Esophagus squamous epithelium (tissue), 4 donors: Measurements from ENCODE around the gene ATP2B3.

ENCODE experiments used
- POLR2A ChIP-seq, 4 donors: fragments of 450-650 bp; IDR thresholded peaks; one replicate each; pipeline ENCODE4 v1.6.1; 2017; ENCODE audit warnings: antibody characterized with exemption in 4 of 4, mild to moderate bottlenecking in 4 of 4, moderate library complexity in 3 of 4
- TF ChIP-seq, protein P1 (sequence below), 6 experiments: fragments of 450-650 bp in 4 of 6; fragments of 200-600 bp in 2 of 6; sonication (generic) in 2 of 6; IDR thresholded peaks; one replicate each; pipeline ENCODE4 v1.5.1; 2016 to 2019; ENCODE audit warnings: antibody characterized with exemption in 6 of 6, mild to moderate bottlenecking in 4 of 6, moderate library complexity in 4 of 6

DNA sequence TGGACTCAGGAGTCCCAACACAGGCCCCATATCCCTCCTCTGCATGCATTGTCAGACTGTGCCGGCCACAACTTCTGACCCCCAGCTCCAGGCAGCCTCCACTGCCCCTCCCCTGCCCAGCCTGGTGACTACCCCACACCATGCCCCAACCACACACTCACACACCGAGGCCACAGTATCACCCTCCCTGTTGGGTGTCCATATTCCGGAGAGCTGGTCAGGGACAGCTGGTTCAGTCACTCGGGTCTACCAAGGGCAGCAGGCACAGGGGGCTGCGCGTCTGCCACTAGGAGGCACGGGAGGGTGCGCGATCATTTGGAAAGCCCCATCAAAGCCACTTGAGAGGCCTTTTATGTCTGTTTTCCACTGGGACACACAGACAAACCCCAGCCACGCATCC lies 55.2 kb downstream of the ATP2B3 start:
- TF ChIP-seq, protein P1, sequence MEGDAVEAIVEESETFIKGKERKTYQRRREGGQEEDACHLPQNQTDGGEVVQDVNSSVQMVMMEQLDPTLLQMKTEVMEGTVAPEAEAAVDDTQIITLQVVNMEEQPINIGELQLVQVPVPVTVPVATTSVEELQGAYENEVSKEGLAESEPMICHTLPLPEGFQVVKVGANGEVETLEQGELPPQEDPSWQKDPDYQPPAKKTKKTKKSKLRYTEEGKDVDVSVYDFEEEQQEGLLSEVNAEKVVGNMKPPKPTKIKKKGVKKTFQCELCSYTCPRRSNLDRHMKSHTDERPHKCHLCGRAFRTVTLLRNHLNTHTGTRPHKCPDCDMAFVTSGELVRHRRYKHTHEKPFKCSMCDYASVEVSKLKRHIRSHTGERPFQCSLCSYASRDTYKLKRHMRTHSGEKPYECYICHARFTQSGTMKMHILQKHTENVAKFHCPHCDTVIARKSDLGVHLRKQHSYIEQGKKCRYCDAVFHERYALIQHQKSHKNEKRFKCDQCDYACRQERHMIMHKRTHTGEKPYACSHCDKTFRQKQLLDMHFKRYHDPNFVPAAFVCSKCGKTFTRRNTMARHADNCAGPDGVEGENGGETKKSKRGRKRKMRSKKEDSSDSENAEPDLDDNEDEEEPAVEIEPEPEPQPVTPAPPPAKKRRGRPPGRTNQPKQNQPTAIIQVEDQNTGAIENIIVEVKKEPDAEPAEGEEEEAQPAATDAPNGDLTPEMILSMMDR (IDR thresholded peaks at IDR 0.05): no peak
- TF ChIP-seq POLR2A (IDR thresholded peaks at IDR 0.05): no peak
